Mucosa of stomach (tissue), 1 donor: Measurements from ENCODE around the gene TENM3.

Source experiments
- H3K27me3 ChIP-seq: one replicate; pipeline ENCODE4 v1.7.0; 2013; ENCODE audit warnings: mild to moderate bottlenecking, low read length; ENCODE audit not compliant: control insufficient read depth, insufficient read depth
- H3K36me3 ChIP-seq: one replicate; pipeline ENCODE4 v1.7.0; 2013; ENCODE audit warnings: low read length; ENCODE audit not compliant: control insufficient read depth, insufficient read depth
- H3K4me1 ChIP-seq: one replicate; pipeline ENCODE4 v1.7.0; 2013; ENCODE audit warnings: mild to moderate bottlenecking, low read length; ENCODE audit not compliant: control insufficient read depth, insufficient read depth
- H3K4me3 ChIP-seq: one replicate; pipeline ENCODE4 v1.7.0; 2013; ENCODE audit warnings: low read length
- H3K9ac ChIP-seq: one replicate; pipeline ENCODE4 v1.7.0; 2013; ENCODE audit warnings: mild to moderate bottlenecking, low read length, moderate library complexity
- H3K9me3 ChIP-seq: one replicate; pipeline ENCODE4 v1.7.0; 2013; ENCODE audit warnings: mild to moderate bottlenecking, low read length, moderate library complexity; ENCODE audit not compliant: control insufficient read depth
- donor health status: Pancreatic carcinoma.

TENM3 gene

DNA sequence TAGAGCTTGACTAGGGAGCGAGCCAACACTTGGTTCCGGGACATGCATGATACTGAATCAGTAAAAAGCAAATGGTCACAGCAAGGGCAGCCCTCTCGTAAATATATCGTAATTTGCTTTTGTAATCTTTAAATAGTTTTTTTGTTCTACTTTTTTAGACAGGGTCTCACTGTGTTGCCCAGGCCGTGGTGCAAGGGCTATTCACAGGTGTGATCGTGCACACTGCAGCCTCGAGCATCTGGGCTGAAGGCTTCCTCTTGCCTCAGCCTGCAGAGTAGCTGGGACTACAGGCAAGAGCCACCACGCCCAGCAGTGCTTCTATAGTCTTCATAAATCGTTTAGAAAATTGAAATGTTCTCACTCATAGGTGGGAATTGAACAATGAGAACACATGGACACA, 309.7 kb downstream of the TENM3 start:
- Histone ChIP-seq H3K4me3 (no peak overlapping the region), H3K9me3 (no peaks in the 10 kb centered on the region), H3K27me3 (no peaks in the 10 kb centered on the region), H3K9ac (no peak overlapping the region), H3K36me3 (no peaks in the 10 kb centered on the region), H3K4me1 (no peaks in the 10 kb centered on the region)

DNA sequence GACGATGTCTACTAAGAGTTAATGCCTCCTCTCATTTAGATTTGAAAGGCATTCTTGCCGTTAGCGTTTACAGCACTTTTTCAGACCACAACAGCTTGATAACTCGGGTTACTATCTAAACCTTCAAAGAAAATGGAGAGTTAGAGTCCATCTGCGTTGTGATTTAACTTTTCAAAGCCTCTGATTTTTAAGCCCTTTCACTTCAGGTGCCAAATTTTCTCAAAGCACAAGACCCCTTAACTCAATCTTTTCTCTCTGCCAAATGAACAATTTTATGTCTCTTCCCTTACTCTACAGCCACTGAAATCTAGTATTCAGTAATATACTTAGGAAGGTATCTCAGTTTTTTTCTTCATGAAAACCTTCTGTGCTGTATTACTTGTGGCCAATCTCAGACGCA, 310.5 kb downstream of the TENM3 start:
- Histone ChIP-seq H3K4me1 (no peaks in the 10 kb centered on the region), H3K9ac (no peak overlapping the region), H3K4me3 (no peak overlapping the region), H3K27me3 (no peaks in the 10 kb centered on the region), H3K36me3 (no peaks in the 10 kb centered on the region), H3K9me3 (no peaks in the 10 kb centered on the region)

DNA sequence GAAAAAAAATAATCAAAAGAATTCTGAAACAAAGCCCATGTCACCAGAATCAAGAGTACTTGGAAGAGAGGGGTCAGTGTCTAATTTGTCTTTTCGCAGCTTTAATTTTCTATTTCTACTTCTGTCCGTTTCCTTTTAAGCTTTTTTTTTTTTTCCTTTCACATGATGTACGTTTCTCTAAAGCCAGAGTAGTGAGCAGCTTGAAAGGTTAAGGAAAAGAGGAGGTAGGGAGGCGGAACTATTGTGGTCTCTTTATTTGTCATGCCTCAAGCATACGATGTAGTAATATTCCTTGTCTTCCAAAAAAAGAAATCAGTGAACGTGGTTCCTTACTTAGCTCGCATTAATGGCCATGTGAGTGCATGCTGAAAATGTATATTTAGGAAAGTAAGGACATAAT, 311.5 kb downstream of the TENM3 start:
- Histone ChIP-seq H3K4me1 (no peaks in the 10 kb centered on the region), H3K36me3 (no peaks in the 10 kb centered on the region), H3K9ac (no peak overlapping the region), H3K4me3 (no peak overlapping the region), H3K27me3 (no peaks in the 10 kb centered on the region), H3K9me3 (no peaks in the 10 kb centered on the region)

DNA sequence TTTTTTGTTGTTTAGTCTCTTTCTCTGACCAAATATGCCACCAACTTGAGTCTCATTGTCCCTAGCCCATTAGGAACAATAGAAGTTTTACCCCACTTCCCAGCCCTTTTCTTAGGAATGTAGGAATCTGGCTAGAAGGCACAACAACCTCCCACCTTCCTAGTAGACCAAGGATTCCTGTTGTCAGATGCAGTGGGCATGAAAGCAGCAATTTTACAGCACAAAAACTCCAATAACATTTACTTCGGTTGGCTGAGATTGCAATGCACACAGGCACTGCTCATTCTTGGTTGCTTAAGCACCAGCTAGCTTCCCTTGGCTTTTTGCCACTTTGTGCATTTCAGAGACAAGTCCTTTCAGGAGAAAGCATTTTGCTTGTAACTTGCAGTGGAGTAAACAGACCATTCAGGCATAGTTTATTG, 312.8 kb downstream of the TENM3 start:
- H3K4me1 ChIP-seq: no peaks in the 10 kb centered on the region
- H3K36me3 ChIP-seq: no peaks in the 10 kb centered on the region
- no peak overlapping the region for H3K4me3 ChIP-seq

DNA sequence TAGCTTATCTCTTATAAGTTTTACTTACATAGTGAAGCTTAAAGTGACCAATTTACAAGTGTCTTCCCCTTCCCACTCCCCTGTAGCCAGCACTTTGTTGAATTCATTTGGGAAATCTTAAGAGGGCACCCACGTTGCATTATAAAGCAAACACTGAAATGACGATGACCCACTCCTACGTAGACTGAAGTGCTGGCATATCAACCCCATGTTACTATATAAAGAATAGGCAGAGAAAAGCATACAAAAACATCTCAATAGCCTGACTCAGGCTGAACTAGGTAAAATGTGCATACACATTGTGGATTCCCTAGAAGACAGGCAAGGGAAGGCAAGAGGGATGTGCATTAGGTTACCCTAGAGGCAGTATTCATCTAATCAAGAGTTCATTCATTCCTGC, 313.4 kb downstream of the TENM3 start:
- Histone ChIP-seq H3K27me3 (no peaks in the 10 kb centered on the region), H3K4me3 (no peak overlapping the region), H3K36me3 (no peaks in the 10 kb centered on the region), H3K4me1 (no peaks in the 10 kb centered on the region), H3K9me3 (no peaks in the 10 kb centered on the region), H3K9ac (no peak overlapping the region)

More for the DNA sequence above, 312.8 kb downstream of the TENM3 start:
- Histone ChIP-seq H3K27me3 (no peaks in the 10 kb centered on the region), H3K9me3 (no peaks in the 10 kb centered on the region), H3K9ac (no peak overlapping the region)

DNA sequence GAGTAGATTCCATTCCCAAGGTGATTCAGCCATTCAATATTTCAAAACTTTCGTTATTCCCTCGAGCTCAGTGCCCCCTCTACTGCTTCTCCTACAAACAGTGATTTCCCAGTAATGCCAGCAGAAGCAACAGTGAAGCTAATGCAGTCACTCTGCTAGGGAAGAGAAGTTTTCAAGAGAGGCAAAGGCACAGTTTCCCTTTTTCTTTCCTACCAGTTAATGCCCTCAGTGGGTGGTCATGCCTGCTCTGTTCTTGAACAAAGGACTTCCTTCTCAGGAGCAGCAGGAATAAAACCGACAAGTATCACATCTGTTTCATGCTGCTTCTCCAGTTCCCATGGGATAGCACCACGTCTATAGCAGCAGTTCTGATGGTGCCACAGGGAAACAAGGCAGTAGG, 317.2 kb downstream of the TENM3 start:
- H3K4me3 ChIP-seq: no peak overlapping the region
- H3K9me3 ChIP-seq: no peaks in the 10 kb centered on the region
- H3K9ac ChIP-seq: no peak overlapping the region
- H3K36me3 ChIP-seq: no peaks in the 10 kb centered on the region
- no peaks in the 10 kb centered on the region for H3K4me1 ChIP-seq
- H3K27me3 ChIP-seq: no peaks in the 10 kb centered on the region

DNA sequence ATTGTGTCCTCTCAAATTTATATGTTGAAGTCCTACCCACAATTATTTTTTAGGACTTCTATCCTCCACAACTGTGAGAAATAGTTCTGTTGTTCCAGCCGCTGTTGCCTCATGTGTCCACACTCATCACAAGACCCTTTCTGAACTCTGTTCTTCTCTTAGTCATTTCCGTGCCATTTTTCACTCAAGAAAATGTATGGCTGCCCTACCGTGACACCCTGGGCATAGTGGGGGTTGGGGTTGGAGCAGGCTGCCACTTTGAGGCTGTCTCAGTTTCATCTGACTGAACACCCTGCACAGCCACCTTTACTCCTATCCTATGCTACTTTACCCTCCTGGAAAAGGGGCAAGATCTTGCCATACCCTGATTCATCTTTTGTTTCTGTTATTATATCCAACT, 319.1 kb downstream of the TENM3 start:
- H3K4me3 ChIP-seq: no peak overlapping the region
- no peaks in the 10 kb centered on the region for H3K4me1 ChIP-seq
- H3K9ac ChIP-seq: no peak overlapping the region

DNA sequence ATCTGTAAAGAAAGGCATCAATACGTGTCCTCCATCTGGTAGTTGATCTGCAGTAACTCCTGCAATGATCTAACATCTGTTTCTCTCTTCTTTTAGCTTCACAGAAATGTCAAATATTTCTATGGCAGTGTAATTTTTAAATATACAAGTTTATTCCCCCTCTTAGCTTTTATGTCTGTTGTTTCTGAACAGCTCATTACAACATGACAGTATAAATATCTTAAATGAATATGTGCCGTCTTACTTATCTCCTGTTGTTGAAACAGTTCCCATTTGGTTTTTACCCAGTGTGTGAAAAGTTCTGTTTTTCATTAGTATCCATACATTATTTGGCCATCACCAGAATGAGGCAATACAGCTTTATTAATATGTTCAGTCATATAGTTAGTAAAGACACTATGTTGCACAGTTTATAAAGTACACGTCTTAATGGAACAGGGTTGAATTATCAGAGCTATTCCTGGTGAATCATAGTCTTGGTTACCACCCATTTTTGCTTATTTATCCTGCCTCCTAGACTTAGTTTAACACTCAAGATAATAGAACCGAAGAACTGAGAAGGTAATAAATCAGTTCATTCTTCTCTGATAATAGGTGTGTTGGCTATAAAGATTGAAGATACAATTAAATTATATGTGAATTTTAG, 321.6 kb downstream of the TENM3 start:
- H3K36me3 ChIP-seq: no peaks in the 10 kb centered on the region

More for the DNA sequence above, 319.1 kb downstream of the TENM3 start:
- Histone ChIP-seq H3K36me3 (no peaks in the 10 kb centered on the region), H3K9me3 (no peaks in the 10 kb centered on the region), H3K27me3 (no peaks in the 10 kb centered on the region)

DNA sequence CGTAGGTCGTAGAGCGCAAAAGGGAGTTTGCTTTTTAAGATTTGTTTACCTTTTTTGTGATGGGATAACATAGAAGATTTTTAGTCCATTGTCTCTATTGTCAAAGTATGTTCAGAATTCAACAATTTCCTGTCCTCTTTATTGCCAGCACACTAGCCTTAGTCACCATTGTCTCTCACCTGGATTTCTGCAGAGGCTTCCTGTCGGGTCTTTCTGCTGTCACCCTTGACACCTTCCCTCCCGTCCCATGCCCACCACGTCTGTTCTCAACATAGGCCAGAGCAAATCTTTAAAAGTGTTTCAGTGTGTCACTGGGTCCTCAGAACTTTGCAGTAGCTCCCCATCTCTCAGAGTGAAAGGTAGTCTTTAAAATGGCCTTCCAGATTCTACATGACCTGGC, 323.9 kb downstream of the TENM3 start:
- Histone ChIP-seq H3K9ac (no peak overlapping the region), H3K27me3 (no peaks in the 10 kb centered on the region), H3K36me3 (no peaks in the 10 kb centered on the region), H3K4me1 (no peaks in the 10 kb centered on the region), H3K9me3 (no peaks in the 10 kb centered on the region), H3K4me3 (no peak overlapping the region)

More for the DNA sequence above, 321.6 kb downstream of the TENM3 start:
- Histone ChIP-seq H3K4me1 (no peaks in the 10 kb centered on the region), H3K9ac (no peak overlapping the region), H3K9me3 (no peaks in the 10 kb centered on the region), H3K4me3 (no peak overlapping the region), H3K27me3 (no peaks in the 10 kb centered on the region)

DNA sequence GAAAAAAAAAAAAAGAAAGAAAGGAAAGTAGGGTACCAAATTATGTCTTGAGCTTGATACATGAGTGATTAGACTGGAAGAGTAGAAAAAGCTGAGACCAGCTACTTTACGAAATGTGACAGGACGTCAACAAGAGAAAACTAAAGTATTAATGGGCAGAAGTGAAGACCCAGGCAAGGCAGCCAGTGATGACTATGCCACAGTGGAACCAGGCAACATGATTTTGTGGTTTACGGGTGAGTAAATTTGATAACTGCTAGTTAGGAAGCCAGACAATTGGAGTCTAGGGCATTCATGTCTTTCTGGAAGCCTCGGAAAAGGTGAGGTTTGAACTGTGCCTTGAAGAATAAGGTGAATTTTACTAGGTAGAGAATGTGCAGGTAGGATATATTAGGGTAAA, 326.4 kb downstream of the TENM3 start:
- Histone ChIP-seq H3K4me1 (no peaks in the 10 kb centered on the region), H3K9me3 (no peaks in the 10 kb centered on the region), H3K9ac (no peak overlapping the region), H3K27me3 (no peaks in the 10 kb centered on the region), H3K36me3 (no peaks in the 10 kb centered on the region), H3K4me3 (no peak overlapping the region)

DNA sequence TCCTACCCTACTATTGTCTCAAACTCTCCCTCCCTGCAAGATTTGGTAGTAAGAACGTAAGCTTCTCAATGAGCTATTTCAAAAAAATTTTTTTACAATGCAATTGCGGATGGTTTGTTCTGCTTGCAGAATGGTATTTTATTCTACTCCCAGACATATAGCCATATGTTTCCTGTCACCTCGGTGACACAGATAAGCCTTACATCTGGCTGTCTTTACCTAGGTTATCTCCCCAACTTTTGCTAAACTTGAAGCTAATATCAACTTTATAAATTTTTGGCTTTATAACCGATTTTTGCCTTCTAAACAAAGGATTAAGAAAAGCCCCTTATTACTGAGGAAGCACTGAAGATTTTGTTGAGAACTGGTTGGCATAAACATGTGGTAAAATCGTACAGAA, 331.5 kb downstream of the TENM3 start:
- Histone ChIP-seq H3K9me3 (no peaks in the 10 kb centered on the region), H3K36me3 (no peaks in the 10 kb centered on the region), H3K4me1 (no peaks in the 10 kb centered on the region), H3K27me3 (no peaks in the 10 kb centered on the region), H3K9ac (no peak overlapping the region), H3K4me3 (no peak overlapping the region)

DNA sequence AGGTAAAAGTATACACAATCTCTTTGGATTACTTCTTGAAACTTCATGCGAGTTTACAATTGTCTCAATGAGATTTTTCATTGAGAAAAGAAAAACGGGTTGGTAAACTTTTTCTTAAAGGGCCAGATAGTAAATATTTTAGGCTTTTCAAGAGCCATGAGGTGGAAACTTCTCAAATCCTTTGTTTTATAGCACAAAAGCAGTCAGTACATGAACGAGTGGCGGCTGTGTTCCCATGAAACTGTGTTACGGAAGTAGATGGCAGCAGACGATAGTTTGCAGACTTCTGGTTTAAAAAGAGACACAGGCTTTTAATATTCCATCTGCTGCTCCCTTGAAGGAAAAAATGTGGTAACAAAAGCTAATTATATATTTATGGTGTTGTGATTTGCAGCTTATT, 332.0 kb downstream of the TENM3 start:
- Histone ChIP-seq H3K4me3 (no peak overlapping the region), H3K4me1 (no peaks in the 10 kb centered on the region), H3K36me3 (no peaks in the 10 kb centered on the region), H3K27me3 (no peaks in the 10 kb centered on the region), H3K9me3 (no peaks in the 10 kb centered on the region), H3K9ac (no peak overlapping the region)
